ENCODE results near the gene DENR. TPM values are rescaled to one million over a fixed set of nuclear protein-coding genes. Genes with fewer than 3 reads are reported as not detected.

The DENR gene
- total and polyA plus RNA-seq, 2 of the 13 experiments (the other 11 are each of a cell fraction or from before 2014, with no cell fraction given) = 30.0 to 59.1 TPM

DNA sequence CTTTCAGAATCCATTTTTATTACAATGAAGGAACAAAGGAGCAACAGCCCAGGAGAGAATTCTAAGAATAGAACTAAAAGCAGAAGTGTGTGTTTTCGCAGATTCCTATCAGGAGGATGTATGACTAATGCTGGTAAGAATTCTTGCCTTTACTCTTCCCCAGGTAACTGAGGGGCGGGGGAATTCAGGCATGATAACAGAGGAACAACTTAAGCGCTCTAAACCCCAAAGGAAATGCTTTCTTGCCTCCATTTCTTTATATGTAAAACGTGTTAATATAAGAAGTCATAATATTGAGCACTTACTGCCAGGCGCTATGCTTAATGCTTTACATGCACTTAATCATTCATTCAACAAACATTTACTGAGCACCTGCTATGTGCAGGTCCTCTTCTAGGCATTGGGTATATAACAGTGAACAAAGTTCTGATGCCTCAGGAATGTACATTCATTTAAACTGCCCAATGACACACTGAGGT lies 26.5 kb upstream of the DENR start (continued):
- TF ChIP-seq, protein P1, sequence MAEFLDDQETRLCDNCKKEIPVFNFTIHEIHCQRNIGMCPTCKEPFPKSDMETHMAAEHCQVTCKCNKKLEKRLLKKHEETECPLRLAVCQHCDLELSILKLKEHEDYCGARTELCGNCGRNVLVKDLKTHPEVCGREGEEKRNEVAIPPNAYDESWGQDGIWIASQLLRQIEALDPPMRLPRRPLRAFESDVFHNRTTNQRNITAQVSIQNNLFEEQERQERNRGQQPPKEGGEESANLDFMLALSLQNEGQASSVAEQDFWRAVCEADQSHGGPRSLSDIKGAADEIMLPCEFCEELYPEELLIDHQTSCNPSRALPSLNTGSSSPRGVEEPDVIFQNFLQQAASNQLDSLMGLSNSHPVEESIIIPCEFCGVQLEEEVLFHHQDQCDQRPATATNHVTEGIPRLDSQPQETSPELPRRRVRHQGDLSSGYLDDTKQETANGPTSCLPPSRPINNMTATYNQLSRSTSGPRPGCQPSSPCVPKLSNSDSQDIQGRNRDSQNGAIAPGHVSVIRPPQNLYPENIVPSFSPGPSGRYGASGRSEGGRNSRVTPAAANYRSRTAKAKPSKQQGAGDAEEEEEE (CRISPR knock-in tag; IDR thresholded peaks at IDR 0.05; ENCODE audit: borderline replicate concordance) = no peak
- no peak for TF ChIP-seq SMARCE1 (IDR thresholded peaks at IDR 0.05; ENCODE audit: borderline replicate concordance)
- TF ChIP-seq ZNF891 (CRISPR knock-in tag; IDR thresholded peaks at IDR 0.05) = no peak
- TF ChIP-seq, protein P2, sequence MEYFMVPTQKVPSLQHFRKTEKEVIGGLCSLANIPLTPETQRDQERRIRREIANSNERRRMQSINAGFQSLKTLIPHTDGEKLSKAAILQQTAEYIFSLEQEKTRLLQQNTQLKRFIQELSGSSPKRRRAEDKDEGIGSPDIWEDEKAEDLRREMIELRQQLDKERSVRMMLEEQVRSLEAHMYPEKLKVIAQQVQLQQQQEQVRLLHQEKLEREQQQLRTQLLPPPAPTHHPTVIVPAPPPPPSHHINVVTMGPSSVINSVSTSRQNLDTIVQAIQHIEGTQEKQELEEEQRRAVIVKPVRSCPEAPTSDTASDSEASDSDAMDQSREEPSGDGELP (IDR thresholded peaks at IDR 0.05; ENCODE audit: borderline replicate concordance, low read depth) = no peak
- TF ChIP-seq REPIN1 (CRISPR knock-in tag; IDR thresholded peaks at IDR 0.05; ENCODE audit: borderline replicate concordance, low read depth) = no peak
- no peak for TF ChIP-seq NFE2L1 (CRISPR knock-in tag; IDR thresholded peaks at IDR 0.05; ENCODE audit: borderline replicate concordance)
- TF ChIP-seq, protein P3, sequence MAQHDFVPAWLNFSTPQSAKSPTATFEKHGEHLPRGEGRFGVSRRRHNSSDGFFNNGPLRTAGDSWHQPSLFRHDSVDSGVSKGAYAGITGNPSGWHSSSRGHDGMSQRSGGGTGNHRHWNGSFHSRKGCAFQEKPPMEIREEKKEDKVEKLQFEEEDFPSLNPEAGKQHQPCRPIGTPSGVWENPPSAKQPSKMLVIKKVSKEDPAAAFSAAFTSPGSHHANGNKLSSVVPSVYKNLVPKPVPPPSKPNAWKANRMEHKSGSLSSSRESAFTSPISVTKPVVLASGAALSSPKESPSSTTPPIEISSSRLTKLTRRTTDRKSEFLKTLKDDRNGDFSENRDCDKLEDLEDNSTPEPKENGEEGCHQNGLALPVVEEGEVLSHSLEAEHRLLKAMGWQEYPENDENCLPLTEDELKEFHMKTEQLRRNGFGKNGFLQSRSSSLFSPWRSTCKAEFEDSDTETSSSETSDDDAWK (CRISPR knock-in tag; IDR thresholded peaks at IDR 0.05) = no peak
- TF ChIP-seq ZNF761 (CRISPR knock-in tag; conservative IDR thresholded peaks at IDR 0.05) = no peak
- no peak for TF ChIP-seq PHB2 (IDR thresholded peaks at IDR 0.05; ENCODE audit: partially characterized antibody)
- TF ChIP-seq SYNCRIP (IDR thresholded peaks at IDR 0.05; ENCODE audit: insufficient read depth, low read depth, low read length) = no peak
- no peak for TF ChIP-seq FOXM1 (CRISPR knock-in tag; IDR thresholded peaks at IDR 0.05)
- TF ChIP-seq PITX1 (CRISPR knock-in tag; IDR thresholded peaks at IDR 0.05) = no peak
- TF ChIP-seq, protein P4, sequence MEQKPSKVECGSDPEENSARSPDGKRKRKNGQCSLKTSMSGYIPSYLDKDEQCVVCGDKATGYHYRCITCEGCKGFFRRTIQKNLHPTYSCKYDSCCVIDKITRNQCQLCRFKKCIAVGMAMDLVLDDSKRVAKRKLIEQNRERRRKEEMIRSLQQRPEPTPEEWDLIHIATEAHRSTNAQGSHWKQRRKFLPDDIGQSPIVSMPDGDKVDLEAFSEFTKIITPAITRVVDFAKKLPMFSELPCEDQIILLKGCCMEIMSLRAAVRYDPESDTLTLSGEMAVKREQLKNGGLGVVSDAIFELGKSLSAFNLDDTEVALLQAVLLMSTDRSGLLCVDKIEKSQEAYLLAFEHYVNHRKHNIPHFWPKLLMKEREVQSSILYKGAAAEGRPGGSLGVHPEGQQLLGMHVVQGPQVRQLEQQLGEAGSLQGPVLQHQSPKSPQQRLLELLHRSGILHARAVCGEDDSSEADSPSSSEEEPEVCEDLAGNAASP (CRISPR knock-in tag; IDR thresholded peaks at IDR 0.05; ENCODE audit: borderline replicate concordance) = no peak
- no peak for TF ChIP-seq ZFP90 (CRISPR knock-in tag; IDR thresholded peaks at IDR 0.05; ENCODE audit: borderline replicate concordance)
- no peak for TF ChIP-seq EED (CRISPR knock-in tag; IDR thresholded peaks at IDR 0.05)
- TF ChIP-seq ZNF205 (CRISPR knock-in tag; IDR thresholded peaks at IDR 0.05) = no peak
- TF ChIP-seq NRL (CRISPR knock-in tag; IDR thresholded peaks at IDR 0.05; ENCODE audit: borderline replicate concordance) = no peak
- TF ChIP-seq ZNF782 (CRISPR knock-in tag; IDR thresholded peaks at IDR 0.05; ENCODE audit: borderline replicate concordance) = no peak
- TF ChIP-seq, protein P5, sequence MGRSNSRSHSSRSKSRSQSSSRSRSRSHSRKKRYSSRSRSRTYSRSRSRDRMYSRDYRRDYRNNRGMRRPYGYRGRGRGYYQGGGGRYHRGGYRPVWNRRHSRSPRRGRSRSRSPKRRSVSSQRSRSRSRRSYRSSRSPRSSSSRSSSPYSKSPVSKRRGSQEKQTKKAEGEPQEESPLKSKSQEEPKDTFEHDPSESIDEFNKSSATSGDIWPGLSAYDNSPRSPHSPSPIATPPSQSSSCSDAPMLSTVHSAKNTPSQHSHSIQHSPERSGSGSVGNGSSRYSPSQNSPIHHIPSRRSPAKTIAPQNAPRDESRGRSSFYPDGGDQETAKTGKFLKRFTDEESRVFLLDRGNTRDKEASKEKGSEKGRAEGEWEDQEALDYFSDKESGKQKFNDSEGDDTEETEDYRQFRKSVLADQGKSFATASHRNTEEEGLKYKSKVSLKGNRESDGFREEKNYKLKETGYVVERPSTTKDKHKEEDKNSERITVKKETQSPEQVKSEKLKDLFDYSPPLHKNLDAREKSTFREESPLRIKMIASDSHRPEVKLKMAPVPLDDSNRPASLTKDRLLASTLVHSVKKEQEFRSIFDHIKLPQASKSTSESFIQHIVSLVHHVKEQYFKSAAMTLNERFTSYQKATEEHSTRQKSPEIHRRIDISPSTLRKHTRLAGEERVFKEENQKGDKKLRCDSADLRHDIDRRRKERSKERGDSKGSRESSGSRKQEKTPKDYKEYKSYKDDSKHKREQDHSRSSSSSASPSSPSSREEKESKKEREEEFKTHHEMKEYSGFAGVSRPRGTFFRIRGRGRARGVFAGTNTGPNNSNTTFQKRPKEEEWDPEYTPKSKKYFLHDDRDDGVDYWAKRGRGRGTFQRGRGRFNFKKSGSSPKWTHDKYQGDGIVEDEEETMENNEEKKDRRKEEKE (IDR thresholded peaks at IDR 0.05) = no peak
- TF ChIP-seq, protein P6, sequence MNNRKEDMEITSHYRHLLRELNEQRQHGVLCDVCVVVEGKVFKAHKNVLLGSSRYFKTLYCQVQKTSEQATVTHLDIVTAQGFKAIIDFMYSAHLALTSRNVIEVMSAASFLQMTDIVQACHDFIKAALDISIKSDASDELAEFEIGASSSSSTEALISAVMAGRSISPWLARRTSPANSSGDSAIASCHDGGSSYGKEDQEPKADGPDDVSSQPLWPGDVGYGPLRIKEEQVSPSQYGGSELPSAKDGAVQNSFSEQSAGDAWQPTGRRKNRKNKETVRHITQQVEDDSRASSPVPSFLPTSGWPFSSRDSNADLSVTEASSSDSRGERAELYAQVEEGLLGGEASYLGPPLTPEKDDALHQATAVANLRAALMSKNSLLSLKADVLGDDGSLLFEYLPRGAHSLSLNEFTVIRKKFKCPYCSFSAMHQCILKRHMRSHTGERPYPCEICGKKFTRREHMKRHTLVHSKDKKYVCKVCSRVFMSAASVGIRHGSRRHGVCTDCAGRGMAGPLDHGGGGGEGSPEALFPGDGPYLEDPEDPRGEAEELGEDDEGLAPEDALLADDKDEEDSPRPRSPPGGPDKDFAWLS (CRISPR knock-in tag; IDR thresholded peaks at IDR 0.05; ENCODE audit: borderline replicate concordance) = no peak
- TF ChIP-seq MTF2 (CRISPR knock-in tag; IDR thresholded peaks at IDR 0.05; ENCODE audit: borderline replicate concordance) = no peak
